HEK293 (cell line): ENCODE data around the gene EEF1A2.
A peak's percentile ranks its signal among the peaks of the same experiment; 100 is the strongest.

Source experiments
- CTCF ChIP-seq: fragments of 450-650 bp; formaldehyde crosslinking; IDR thresholded peaks from 2 replicates; pipeline ENCODE4 v1.5.1; 2016; ENCODE audit warnings: missing biosample characterization, missing genetic modification characterization
- GLI4 ChIP-seq: fragments of 450-650 bp; formaldehyde crosslinking; IDR thresholded peaks from 2 replicates; pipeline ENCODE4 v1.5.1; 2016; ENCODE audit warnings: missing biosample characterization, missing genetic modification characterization
- GLIS1 ChIP-seq: fragments of 450-650 bp; formaldehyde crosslinking; IDR thresholded peaks from 2 replicates; pipeline ENCODE4 v1.5.1; 2016; ENCODE audit warnings: missing biosample characterization, missing genetic modification characterization
- HOXA7 ChIP-seq: sonication (generic); formaldehyde crosslinking; IDR thresholded peaks from 2 replicates; pipeline ENCODE4 v1.8.1; 2022; ENCODE audit warnings: missing genetic modification reagents, borderline replicate concordance
- HOXC10 ChIP-seq: sonication (generic); formaldehyde crosslinking; IDR thresholded peaks from 2 replicates; pipeline ENCODE4 v1.8.1; 2023; ENCODE audit warnings: mild to moderate bottlenecking, missing genetic modification reagents
- HOXD13 ChIP-seq: sonication (generic); formaldehyde crosslinking; IDR thresholded peaks from 2 replicates; pipeline ENCODE4 v1.8.0; 2022; ENCODE audit warnings: missing genetic modification reagents, borderline replicate concordance
- IKZF3 ChIP-seq: fragments of 450-650 bp; IDR thresholded peaks from 2 replicates; pipeline ENCODE4 v1.5.0; 2018; ENCODE audit warnings: missing biosample characterization, mild to moderate bottlenecking, missing genetic modification characterization, moderate library complexity
- KLF1 ChIP-seq: fragments of 450-650 bp; formaldehyde crosslinking; IDR thresholded peaks from 2 replicates; pipeline ENCODE4 v1.5.1; 2016; ENCODE audit warnings: missing biosample characterization, missing genetic modification characterization
- OSR2 ChIP-seq: fragments of 450-650 bp; formaldehyde crosslinking; IDR thresholded peaks from 2 replicates; pipeline ENCODE4 v1.5.1; 2016; ENCODE audit warnings: missing biosample characterization, missing genetic modification characterization
- SP3 ChIP-seq: fragments of 450-650 bp; formaldehyde crosslinking; IDR thresholded peaks from 2 replicates; pipeline ENCODE4 v1.5.1; 2016; ENCODE audit warnings: missing biosample characterization, missing genetic modification characterization
- ZBTB17 ChIP-seq: fragments of 450-650 bp; formaldehyde crosslinking; IDR thresholded peaks from 2 replicates; pipeline ENCODE4 v1.5.1; 2016; ENCODE audit warnings: missing biosample characterization, missing genetic modification characterization
- ZBTB6 ChIP-seq: fragments of 450-650 bp; formaldehyde crosslinking; IDR thresholded peaks from 2 replicates; pipeline ENCODE4 v1.5.1; 2017; ENCODE audit warnings: missing biosample characterization, missing genetic modification characterization
- ZFP3 ChIP-seq: fragments of 450-650 bp; formaldehyde crosslinking; IDR thresholded peaks from 2 replicates; pipeline ENCODE4 v1.5.1; 2016; ENCODE audit warnings: low read depth, missing biosample characterization, missing genetic modification characterization
- ZNF155 ChIP-seq: fragments of 450-650 bp; formaldehyde crosslinking; IDR thresholded peaks from 2 replicates; pipeline ENCODE4 v1.5.1; 2016; ENCODE audit warnings: missing biosample characterization, missing genetic modification characterization
- ZNF16 ChIP-seq: fragments of 450-650 bp; formaldehyde crosslinking; IDR thresholded peaks from 2 replicates; pipeline ENCODE4 v1.5.1; 2016; ENCODE audit warnings: low read depth, missing biosample characterization, missing genetic modification characterization
- ZNF174 ChIP-seq: fragments of 450-650 bp; formaldehyde crosslinking; IDR thresholded peaks from 2 replicates; pipeline ENCODE4 v1.5.0; 2017; ENCODE audit warnings: missing biosample characterization, mild to moderate bottlenecking, missing genetic modification characterization
- ZNF239 ChIP-seq: fragments of 450-650 bp; formaldehyde crosslinking; IDR thresholded peaks from 2 replicates; pipeline ENCODE4 v1.5.1; 2016; ENCODE audit warnings: missing biosample characterization, missing genetic modification characterization
- ZNF366 ChIP-seq: fragments of 450-650 bp; formaldehyde crosslinking; conservative IDR thresholded peaks from 2 replicates; pipeline ENCODE4 v1.5.1; 2016; ENCODE audit warnings: missing biosample characterization, missing genetic modification characterization
- ZNF391 ChIP-seq: fragments of 450-650 bp; formaldehyde crosslinking; IDR thresholded peaks from 2 replicates; pipeline ENCODE4 v1.5.1; 2016; ENCODE audit warnings: low read depth, missing biosample characterization, missing genetic modification characterization, borderline replicate concordance
- ZNF398 ChIP-seq: fragments of 450-650 bp; formaldehyde crosslinking; IDR thresholded peaks from 2 replicates; pipeline ENCODE4 v1.5.1; 2017; ENCODE audit warnings: missing biosample characterization, missing genetic modification characterization
- ZNF571 ChIP-seq: fragments of 450-650 bp; formaldehyde crosslinking; IDR thresholded peaks from 2 replicates; pipeline ENCODE4 v1.5.0; 2017; ENCODE audit warnings: missing biosample characterization, missing genetic modification characterization
- ZNF600 ChIP-seq: fragments of 450-650 bp; formaldehyde crosslinking; IDR thresholded peaks from 2 replicates; pipeline ENCODE4 v1.5.1; 2016; ENCODE audit warnings: missing biosample characterization, missing genetic modification characterization
- ZNF626 ChIP-seq: fragments of 450-650 bp; sonication (Bioruptor Pico); formaldehyde crosslinking; IDR thresholded peaks from 2 replicates; pipeline ENCODE4 v1.5.1; 2018; ENCODE audit warnings: missing biosample characterization, missing genetic modification characterization, inconsistent platforms
- ZNF660 ChIP-seq: fragments of 450-650 bp; IDR thresholded peaks from 2 replicates; pipeline ENCODE4 v1.5.1; 2018; ENCODE audit warnings: missing biosample characterization, mild to moderate bottlenecking, missing genetic modification characterization
- ZNF768 ChIP-seq: fragments of 450-650 bp; formaldehyde crosslinking; IDR thresholded peaks from 2 replicates; pipeline ENCODE4 v1.5.1; 2018; ENCODE audit warnings: missing biosample characterization, mild to moderate bottlenecking, missing genetic modification characterization
- ZNF776 ChIP-seq: fragments of 450-650 bp; formaldehyde crosslinking; IDR thresholded peaks from 2 replicates; pipeline ENCODE4 v1.5.0; 2017; ENCODE audit warnings: missing biosample characterization, missing genetic modification characterization, borderline replicate concordance
- ZNF843 ChIP-seq: fragments of 450-650 bp; formaldehyde crosslinking; IDR thresholded peaks from 2 replicates; pipeline ENCODE4 v1.5.1; 2016; ENCODE audit warnings: missing biosample characterization, missing genetic modification characterization
- ZSCAN30 ChIP-seq: fragments of 450-650 bp; IDR thresholded peaks from 2 replicates; pipeline ENCODE4 v1.5.1; 2018; ENCODE audit warnings: missing biosample characterization, mild to moderate bottlenecking, missing genetic modification characterization, moderate library complexity
- TF ChIP-seq, protein P1 (sequence below): fragments of 450-650 bp; formaldehyde crosslinking; IDR thresholded peaks from 2 replicates; pipeline ENCODE4 v1.5.1; 2016; ENCODE audit warnings: missing biosample characterization, missing genetic modification characterization
- TF ChIP-seq, protein P2 (sequence below): fragments of 450-650 bp; formaldehyde crosslinking; IDR thresholded peaks from 2 replicates; pipeline ENCODE4 v1.5.1; 2016; ENCODE audit warnings: missing biosample characterization, missing genetic modification characterization
- TF ChIP-seq, protein P3 (sequence below): fragments of 450-650 bp; formaldehyde crosslinking; IDR thresholded peaks from 2 replicates; pipeline ENCODE4 v1.5.1; 2016; ENCODE audit warnings: missing biosample characterization, missing genetic modification characterization

The EEF1A2 gene

DNA sequence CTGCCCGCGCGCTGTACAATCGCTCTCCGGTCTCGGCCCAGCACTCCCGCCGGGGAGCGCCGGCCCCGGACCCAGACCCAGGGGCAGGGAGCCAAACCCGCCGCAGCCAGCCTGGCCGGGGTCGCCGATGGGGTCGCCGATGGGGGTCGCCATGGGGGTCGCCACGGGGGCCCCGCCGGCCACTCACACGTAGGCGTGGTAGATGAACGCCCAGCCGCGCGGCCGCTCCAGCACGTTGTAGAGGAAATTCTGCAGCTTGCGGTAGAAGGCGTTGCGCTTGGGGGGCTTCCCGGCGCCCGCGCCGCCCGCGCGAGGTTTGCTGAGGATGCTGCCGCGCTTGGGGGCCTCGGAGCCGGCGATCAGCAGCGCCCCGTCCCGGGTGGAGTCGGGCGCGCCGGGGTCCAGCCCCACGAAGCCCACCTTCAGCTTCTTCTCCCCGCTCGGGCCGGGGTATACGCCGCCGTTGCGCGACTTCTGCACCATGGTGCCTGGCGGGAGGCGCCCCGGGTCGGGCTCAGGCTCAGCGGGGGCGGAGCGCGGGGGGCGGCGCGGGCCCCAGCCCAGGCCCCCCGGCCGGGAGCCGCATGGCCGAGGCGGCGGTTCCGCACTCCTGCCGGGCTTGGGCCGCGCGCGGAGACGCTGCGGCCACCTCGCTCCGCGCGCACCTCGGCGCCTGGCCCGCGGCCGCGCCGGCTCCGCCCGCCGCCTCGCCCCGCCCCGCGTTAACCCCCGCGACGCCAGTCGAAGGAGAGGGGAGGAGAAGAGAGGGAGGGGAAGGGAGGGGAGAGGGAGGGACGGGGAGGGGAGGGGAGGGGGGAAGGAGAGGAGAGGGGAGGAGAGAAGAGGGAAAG lies 26.7 kb downstream of the EEF1A2 start, which contains the start of gene KCNQ2 (continued):
- TF ChIP-seq IKZF3 (tag by site-specific recombination) (no peak), ZNF600 (tag by site-specific recombination) (peak; percentile 67), ZNF626 (tag by site-specific recombination) (no peak), ZNF571 (no peak), ZNF776 (tag by site-specific recombination) (no peak), HOXD13 (no peak), HOXA7 (CRISPR knock-in tag) (no peak), ZNF16 (tag by site-specific recombination) (no peak), ZBTB17 (tag by site-specific recombination) (no peak), ZNF768 (no peak), GLI4 (no peak), ZBTB6 (tag by site-specific recombination) (no peak), HOXC10 (CRISPR knock-in tag) (no peak), ZSCAN30 (tag by site-specific recombination) (no peak), CTCF (tag by site-specific recombination) (no peak), GLIS1 (tag by site-specific recombination) (peak; percentile 64), ZNF843 (tag by site-specific recombination) (no peak), ZNF155 (tag by site-specific recombination) (no peak), ZNF398 (tag by site-specific recombination) (peak; percentile 15; the same call in 1 of the 2 replicates), ZNF174 (tag by site-specific recombination) (no peak), KLF1 (tag by site-specific recombination) (no peak), OSR2 (tag by site-specific recombination) (no peak), ZNF660 (tag by site-specific recombination) (no peak), SP3 (tag by site-specific recombination) (no peak), ZNF239 (tag by site-specific recombination) (no peak), ZNF391 (tag by site-specific recombination) (no peak), ZFP3 (tag by site-specific recombination) (no peak), ZNF366 (no peak)
- TF ChIP-seq, protein P1, sequence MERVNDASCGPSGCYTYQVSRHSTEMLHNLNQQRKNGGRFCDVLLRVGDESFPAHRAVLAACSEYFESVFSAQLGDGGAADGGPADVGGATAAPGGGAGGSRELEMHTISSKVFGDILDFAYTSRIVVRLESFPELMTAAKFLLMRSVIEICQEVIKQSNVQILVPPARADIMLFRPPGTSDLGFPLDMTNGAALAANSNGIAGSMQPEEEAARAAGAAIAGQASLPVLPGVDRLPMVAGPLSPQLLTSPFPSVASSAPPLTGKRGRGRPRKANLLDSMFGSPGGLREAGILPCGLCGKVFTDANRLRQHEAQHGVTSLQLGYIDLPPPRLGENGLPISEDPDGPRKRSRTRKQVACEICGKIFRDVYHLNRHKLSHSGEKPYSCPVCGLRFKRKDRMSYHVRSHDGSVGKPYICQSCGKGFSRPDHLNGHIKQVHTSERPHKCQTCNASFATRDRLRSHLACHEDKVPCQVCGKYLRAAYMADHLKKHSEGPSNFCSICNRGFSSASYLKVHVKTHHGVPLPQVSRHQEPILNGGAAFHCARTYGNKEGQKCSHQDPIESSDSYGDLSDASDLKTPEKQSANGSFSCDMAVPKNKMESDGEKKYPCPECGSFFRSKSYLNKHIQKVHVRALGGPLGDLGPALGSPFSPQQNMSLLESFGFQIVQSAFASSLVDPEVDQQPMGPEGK (tag by site-specific recombination): no peak
- TF ChIP-seq, protein P2, sequence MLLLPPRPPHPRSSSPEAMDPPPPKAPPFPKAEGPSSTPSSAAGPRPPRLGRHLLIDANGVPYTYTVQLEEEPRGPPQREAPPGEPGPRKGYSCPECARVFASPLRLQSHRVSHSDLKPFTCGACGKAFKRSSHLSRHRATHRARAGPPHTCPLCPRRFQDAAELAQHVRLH (tag by site-specific recombination): no peak
- TF ChIP-seq, protein P3, sequence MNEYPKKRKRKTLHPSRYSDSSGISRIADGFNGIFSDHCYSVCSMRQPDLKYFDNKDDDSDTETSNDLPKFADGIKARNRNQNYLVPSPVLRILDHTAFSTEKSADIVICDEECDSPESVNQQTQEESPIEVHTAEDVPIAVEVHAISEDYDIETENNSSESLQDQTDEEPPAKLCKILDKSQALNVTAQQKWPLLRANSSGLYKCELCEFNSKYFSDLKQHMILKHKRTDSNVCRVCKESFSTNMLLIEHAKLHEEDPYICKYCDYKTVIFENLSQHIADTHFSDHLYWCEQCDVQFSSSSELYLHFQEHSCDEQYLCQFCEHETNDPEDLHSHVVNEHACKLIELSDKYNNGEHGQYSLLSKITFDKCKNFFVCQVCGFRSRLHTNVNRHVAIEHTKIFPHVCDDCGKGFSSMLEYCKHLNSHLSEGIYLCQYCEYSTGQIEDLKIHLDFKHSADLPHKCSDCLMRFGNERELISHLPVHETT (tag by site-specific recombination): no peak
